ENCODE measurements around the gene CAP1. TPM values are rescaled to one million over a fixed set of nuclear protein-coding genes. Genes with fewer than 3 reads are reported as not detected.

CAP1 gene
- total and polyA plus RNA-seq, 10 of the 15 experiments (the other 5 are each of a cell fraction or from before 2014, with no cell fraction given): 360 to 500 (median 431) TPM

GRCh38 chr1:40039757-40040510 is 595 bp upstream of the CAP1 start (continued):
- TF ChIP-seq NKRF (conservative IDR thresholded peaks at IDR 0.05): peak; percentile 89
- TF ChIP-seq RCOR1 (conservative IDR thresholded peaks at IDR 0.05; ENCODE audit: low read depth, low read length): peak; percentile 88; the same call in 1 of the 2 replicates
- 0 out of 2 replicates have a peak, but pooled peaks have one; percentile 14 for TF ChIP-seq NFIC (IDR thresholded peaks at IDR 0.05; ENCODE audit: low read depth, low read length)
- no peak for TF ChIP-seq ZNF622 (IDR thresholded peaks at IDR 0.05)
- no peak for TF ChIP-seq FOXK2 (IDR thresholded peaks at IDR 0.05)
- no peak for TF ChIP-seq STAT3 (IDR thresholded peaks at IDR 0.05; ENCODE audit: low read depth, low read length)
- TF ChIP-seq NRF1 (conservative IDR thresholded peaks at IDR 0.05; ENCODE audit: low read depth, low read length): no peak
- TF ChIP-seq CREB1 (IDR thresholded peaks at IDR 0.05; ENCODE audit: low read depth): peak; percentile 26
- peak; percentile 65 for TF ChIP-seq EED (IDR thresholded peaks at IDR 0.05; ENCODE audit: low read depth)
- TF ChIP-seq USF2 (IDR thresholded peaks at IDR 0.05; ENCODE audit: borderline replicate concordance, low read depth, low read length): no peak
- TF ChIP-seq BHLHE40 (IDR thresholded peaks at IDR 0.05; ENCODE audit: borderline replicate concordance in 1 of 2, low read depth in 2 of 2, low read length in 1 of 2): no peak; a peak in 1 of 4 replicates
- TF ChIP-seq PAX5 (IDR thresholded peaks at IDR 0.05; ENCODE audit: borderline replicate concordance, low read depth, low read length): peak; percentile 28; the same call in 1 of the 2 replicates
- peak; percentile 3; the same call in 1 of the 2 replicates for TF ChIP-seq ZBTB40 (IDR thresholded peaks at IDR 0.05; ENCODE audit: borderline replicate concordance)
- peak; percentile 56; the same call in 1 of the 2 replicates for TF ChIP-seq BACH1 (IDR thresholded peaks at IDR 0.05; ENCODE audit: borderline replicate concordance)
- peak; percentile 9; the same call in 1 of the 2 replicates for TF ChIP-seq MAX (IDR thresholded peaks at IDR 0.05; ENCODE audit: low read depth, low read length)
- no peak for TF ChIP-seq JUNB (IDR thresholded peaks at IDR 0.05)
- TF ChIP-seq NBN (IDR thresholded peaks at IDR 0.05): peak; percentile 78
- peak; percentile 60 for TF ChIP-seq GABPA (IDR thresholded peaks at IDR 0.05; ENCODE audit: low read depth)
- TF ChIP-seq NR2F1 (conservative IDR thresholded peaks at IDR 0.05): peak; percentile 93
- no peak for TF ChIP-seq E2F4 (IDR thresholded peaks at IDR 0.05; ENCODE audit: low read depth, low read length)
- TF ChIP-seq SIN3A (IDR thresholded peaks at IDR 0.05; ENCODE audit: low read depth, low read length): no peak; the same call in 1 of the 2 replicates
- peak; percentile 89 for TF ChIP-seq SMARCA5 (IDR thresholded peaks at IDR 0.05)
- TF ChIP-seq IKZF2 (IDR thresholded peaks at IDR 0.05): peak; percentile 53 to 62
